GM21717 (cell line): Measurements from ENCODE around the gene DPP4.

ENCODE experiments used
- ATAC-seq: cut with Tn5 transposase; IDR thresholded peaks from one replicate; pipeline ENCODE4 v1.9.1; 2021; ENCODE audit warnings: mild to moderate bottlenecking, moderate library complexity; ENCODE audit not compliant: unreplicated experiment

DPP4 gene

DNA sequence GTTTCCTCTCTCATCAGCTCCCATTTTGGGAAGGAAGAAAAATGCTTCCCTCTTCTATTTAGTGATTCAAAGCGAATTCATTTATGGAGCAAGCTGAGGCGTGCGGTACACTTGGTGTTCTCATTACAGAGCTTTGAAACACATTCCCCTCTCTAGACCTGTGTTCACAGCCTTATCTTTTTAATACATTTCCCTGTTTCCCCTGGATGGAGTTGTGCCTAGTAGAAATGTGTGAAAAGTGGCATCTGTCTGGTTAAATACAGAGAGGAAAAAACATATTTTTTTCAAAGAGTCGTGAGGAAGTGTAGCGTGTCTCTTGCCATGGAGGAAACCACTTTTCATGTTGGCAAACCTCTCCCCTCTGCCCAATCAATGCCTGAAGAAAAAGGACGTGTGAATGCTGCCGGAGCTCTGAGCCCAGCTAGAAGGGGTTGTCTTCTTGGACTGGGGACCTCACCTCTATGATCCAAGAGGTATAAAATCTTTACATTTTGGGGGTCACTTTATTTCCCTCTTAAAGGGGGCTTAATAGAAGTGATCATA lies 52.4 kb downstream of the DPP4 start:
- no peak for ATAC-seq

DNA sequence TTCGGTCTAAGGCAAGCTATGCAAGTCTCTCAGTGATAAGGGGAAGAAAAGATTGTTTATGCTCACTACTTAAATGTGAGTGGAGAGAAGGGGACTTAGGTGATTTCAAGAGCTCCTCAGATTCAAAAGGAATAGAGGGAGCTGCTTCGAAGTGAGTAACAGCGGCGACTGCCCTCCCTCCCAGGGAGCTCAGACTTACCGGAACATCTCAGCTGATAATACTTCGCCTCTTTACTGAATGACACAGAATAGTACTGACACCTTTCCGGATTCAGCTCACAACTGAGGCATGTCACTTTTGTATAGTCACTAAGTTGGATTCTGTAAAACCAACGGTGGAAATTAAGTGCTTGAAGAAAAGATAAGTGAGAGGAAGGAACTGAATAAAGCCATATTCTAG lies 55.5 kb downstream of the DPP4 start:
- no peak for ATAC-seq

DNA sequence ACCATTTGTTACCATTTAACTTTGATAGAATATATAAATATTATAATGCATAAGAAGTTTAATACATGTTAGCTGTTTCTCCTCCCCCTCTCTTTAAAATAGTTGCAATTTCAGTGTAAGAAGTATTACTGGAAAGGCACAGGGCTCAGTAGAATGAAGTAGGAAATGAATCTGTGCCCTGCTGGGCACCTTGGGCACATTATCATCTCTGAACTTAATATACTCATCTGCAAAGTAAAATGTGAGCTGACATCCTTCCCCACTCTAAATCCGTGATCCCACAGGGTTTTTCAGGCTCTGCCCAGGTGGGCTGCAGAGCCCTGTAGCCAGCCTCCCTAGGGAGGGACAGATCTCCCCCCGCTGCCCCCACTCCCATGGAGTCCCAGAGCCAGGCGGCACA lies 56.8 kb downstream of the DPP4 start:
- ATAC-seq: no peak

DNA sequence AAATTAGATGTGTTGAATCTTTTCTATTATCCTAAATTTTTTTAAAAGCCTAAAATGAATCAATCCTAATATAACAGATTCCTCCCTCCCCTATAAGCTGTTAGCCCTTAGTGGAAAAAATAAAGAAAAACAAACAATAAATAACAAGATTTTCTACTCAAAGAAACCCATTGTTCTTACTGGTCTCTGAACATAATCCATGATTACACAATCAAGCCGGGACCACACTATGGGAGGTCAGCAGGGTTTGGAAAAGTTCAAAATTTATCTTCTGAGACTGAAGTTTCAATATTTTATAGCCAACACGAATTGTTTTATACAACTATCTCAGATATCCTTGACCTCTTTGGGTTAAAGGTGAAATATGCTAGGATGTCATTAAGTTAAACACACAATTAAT lies 57.9 kb downstream of the DPP4 start:
- no peak for ATAC-seq

DNA sequence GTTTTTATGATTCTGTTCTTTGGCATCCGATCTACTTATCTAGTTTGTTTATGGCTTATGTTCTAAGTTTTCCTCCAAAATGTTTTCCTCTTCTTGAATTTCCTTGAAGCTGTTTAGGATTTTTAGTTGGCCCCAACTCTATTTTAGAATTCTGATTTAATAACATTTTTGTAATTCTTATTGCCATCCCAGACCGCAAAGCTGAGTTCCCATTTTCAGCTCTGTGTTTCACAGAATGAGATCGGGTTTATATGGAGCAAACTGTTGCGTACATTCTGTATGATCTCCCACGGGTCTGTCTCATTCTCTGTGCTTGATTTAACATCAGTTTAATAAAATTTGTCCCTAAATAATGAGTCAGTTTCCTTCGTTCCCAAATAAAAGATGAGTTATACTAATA lies 59.3 kb downstream of the DPP4 start:
- no peak for ATAC-seq

DNA sequence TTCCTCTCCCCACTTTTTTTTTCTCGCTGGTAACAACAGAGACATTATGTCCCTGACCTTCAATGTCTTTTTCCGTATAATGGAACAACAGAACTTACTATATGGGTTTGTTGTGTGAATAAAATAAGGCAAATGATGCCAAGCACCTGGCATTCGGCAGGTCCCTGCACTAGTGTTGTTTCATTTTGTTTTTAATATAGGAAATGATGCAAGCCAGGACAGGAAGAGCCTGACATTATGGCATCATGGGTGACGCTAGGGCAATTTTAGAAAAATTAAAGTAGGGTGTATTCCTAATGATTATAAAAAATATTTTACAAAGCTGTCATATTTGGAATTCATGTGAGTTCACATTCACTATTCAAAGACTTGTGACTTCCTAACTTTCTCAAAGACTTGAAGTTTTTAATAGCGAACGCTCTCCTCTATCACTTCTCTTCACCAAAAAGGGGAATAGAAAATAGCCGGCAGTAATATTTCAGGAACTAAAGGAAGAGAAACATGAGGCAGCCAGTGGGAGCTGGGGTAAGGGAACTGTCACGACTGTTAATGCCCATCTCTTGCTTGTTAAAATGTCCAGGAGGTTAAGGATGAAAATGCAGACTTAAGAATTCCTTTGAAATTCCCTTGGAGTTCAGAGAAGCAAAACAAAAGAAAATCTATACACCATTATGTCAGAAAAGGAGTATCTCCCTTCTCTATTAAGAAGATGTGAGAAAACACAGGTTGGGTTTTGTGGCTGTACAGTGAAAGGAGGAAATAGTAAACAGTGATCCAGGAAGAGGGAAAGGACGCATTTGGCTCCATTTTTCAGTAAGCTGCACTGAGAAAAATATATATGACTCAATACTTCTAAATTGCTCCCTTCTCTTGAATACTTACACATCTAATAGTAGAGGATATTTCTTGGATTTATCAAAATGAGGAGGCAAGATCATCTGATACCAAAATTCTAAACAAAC lies 60.2 kb downstream of the DPP4 start:
- ATAC-seq: no peak

DNA sequence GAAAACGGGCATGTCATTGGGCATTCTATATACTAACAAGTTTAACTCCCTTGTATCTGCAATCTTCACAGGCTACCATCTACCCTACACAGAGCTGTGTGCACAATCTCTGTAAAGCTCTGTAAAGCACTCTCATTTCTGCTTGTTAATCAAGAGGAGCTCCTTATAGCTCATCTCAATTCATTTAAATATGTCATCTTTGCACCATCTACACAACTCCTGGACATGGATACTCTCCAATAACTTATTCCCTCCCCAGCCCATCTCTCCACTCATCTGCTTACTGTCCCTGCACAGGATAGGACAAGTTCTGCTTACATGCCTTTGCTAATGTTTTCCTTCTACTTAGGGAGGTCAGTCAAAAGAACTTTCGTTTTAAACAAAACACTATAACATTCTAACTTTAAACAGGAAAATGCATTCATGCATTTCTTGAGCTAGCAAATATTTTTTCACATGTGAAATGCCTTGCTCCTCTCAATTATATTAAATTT lies 61.4 kb downstream of the DPP4 start:
- ATAC-seq: no peak

DNA sequence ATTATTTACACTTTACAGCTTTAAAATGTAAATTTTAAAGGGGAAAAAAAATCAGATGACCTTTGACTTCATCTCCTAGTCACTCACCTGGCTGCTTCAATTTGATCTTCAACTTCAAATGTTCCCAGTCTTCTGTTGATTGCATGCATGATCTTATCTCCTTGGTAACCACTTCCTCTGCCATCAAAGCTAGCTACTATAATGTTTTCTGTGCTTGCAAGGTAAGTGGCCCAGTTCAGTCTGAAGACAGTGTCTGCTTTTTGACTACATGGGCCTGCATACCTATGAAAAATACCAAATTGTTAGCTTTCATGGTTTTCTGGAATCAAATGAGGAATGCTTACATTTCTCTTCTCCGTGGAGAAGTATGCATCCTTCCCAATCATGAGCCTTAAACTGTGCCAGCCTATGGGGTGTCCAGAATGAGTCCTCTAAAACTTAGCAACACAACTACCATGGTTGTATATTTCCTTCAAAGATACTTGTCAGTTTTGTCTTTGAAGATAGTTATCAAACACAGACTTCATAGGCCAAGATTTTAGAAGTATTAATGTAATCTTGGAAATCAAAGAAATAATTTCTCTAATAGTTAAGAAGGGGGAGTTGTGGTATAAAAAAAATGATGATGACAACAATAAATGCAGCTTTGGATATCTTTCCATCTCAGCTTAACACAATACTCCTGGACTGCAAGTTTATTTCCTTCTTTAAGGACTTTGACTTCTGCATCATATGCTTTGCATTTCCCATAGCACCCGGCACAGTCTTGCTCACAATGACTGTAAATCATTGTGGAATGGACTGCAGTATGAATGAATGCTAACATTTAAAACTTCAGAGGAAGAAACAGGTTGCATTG lies 62.1 kb downstream of the DPP4 start:
- no peak for ATAC-seq

DNA sequence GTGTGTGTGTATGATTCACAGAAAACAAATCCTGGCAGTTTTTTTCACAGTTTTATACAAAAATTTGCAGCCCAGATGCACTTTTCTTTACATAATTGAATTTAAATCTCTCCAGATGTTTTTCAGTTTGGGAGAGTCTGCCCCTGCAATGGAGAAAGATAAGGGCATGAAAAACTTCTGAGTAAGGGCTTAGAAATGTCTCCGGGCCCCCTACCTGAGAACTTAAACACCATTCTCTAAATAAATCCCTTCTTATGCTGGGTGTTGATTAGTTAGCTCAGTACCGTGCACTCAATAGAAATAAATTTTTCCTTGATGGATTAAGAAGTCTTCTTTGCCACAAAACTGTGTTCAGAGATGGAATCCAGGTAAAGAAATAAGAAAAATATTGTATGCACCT lies 64.5 kb downstream of the DPP4 start:
- ATAC-seq: no peak

DNA sequence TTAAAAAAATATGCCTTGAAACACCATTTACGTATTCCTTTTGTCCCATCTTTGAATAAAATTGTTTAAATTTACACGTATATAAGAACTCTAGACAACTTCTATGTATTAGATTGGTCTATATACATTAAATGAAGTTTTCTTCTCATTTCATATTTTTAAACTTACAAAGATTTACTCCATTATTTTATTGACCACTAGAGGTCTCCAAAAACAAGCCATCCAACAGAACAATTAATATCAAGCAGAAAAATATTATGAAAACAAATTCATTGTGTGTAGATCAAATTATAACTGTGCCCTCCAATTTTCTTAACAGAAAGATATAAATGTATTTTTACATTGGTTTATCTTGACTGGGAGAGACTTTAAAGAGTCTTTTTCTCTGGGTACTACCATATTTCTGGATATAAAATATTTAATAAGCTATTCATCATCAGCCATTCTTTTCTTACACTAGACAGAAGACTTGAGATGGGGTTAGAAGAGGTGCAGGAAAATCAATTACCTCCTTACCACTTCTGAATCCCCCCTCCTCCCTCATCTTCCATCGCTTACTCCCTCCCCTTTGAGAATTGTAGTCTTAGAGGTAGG lies 66.5 kb downstream of the DPP4 start:
- no peak for ATAC-seq

DNA sequence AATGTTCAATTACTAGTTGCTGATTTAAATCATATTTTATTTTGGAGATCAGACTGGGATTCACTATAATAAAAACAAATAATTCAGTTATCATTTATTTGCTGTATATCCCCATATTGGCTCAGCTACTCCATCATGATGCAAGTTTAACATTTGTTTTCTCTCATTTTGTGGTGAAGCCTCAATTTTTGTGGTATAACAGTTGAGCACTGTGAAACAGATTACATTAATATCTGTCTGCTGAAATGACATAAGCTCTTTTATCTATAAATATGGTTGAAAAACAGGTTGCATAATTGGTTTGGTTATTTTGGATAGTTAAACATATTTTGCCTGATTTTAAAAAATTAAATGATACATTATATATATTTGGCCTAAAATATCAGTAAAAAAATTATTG lies 67.7 kb downstream of the DPP4 start:
- no peak for ATAC-seq

DNA sequence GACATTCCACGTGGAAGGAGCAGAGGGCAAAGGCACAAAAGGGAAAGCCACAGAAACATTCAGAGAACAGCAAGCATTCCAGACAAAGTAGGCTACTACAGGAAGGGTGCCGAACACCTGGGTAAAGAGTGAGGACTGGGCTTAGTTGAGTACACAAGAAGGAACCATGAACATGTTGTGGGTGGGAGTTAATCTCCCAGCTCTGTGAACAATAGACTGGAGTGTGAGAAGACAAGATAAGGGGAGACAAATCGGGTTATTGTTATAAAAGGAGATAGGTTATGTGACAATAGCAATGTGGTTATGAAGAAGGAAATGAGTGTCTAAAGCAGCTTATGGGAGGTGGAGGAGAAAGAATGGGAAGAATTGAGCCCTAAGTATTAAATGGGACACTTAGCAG lies 70.0 kb downstream of the DPP4 start:
- ATAC-seq: no peak

DNA sequence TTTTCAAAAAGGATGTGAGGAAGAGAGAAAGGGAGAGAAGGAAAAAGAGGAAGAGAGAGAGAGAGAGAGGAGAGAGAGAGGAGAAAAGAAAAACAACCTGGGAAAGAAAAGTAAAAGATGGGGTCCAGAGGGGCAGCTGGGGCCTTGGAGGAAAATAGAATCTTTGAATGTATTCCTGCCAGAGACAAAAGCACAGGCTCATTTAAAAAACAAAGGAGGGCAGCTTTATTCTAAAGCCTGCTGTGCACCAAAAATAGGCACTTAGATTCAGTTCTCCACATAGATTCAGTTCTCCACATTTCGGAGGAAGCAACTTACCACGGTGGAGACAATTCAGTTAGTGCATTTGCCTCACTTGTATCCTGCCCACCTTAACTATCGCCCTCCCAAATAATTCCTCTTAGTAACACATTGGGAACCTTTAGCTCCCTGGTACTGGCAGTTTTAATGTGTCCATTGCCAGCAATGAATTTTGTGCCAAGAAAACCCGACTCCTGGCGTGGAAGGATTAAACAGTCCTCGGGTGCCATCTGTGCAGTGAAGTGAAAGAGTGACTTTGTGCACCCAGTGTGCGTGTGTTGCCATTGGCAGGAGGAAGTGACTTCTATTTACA lies 71.3 kb downstream of the DPP4 start:
- no peak for ATAC-seq

DNA sequence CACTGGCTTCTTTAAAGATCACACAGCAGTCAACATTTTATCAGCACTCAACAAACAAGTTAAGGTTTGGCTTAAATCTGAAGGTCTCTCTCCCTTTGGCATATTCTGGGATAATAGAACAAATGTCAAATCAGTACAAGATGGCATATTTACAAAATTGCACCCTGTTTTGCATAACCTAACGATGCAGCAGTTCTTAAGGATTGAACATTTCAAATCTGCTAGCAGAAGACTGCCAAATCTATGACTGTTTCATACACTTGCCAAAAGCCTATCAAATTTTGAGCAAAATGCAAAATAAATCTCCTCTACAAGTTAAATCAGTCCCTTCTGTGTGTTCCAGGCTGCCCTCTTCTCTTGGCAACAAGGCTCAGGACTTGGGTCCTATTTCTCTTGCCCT lies 73.6 kb downstream of the DPP4 start:
- ATAC-seq: no peak

DNA sequence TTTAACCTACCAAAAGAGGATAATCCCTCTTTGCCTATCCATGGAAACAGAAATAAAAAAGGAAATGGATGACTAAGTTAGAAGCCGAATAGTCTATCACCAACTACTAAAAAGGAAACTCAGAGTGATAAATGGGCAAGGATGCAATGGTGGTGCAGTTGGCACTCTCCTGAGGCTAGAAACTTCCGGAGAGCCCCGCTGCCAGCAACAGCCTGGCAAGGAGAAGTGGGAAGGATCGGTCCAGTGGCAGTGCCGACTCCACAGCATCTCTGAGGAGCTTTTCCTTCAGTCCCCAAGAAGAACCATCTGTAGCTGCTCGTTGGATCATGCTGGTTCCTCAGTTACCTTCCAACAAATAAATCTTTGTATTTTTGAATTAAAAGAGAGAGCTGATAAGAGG lies 74.7 kb downstream of the DPP4 start:
- no peak for ATAC-seq

DNA sequence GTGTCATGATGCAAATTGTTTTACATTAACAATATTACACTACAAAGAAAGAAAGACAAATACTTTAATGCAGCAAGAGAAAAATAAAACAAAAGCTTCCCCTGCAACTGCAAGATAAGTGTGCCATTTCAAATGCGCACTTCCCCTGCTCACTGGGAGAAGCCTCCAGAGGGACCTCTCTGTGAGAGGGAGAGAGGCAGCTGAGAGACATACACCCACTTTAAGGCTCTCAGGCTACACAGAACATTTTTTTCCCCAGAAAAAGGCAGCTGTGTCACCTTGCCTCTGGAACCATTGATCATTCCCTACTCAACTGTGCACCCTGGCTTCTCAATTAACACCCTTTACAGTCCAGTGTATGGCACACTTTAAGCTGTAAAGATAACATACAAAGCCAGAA lies 75.2 kb downstream of the DPP4 start:
- no peak for ATAC-seq

DNA sequence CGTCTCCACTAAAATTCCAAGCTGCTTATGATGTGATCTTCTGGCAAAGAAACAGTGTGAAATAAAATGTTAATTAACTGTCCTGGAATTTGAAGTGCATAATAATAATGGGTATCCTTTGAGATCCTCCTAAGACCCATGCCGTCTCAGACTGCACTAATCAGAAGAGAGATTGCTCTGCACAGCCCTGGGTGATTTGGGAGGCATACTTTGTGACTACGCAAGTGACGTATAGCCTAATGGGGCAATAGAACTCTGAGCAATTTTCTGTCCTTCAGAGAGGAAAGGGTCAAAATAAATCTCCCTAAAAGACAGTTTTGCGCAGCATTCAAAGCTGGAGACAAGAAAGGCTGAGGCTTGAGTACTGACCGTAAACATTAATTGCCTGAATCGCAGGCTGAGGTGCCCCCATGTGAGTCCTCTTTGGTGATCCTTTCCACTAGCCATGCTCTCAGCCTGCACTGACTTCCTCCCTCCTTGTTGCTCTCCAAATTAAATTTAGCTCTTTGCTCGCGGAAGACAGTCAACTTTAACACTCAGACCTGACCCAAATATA lies 76.0 kb downstream of the DPP4 start:
- no peak for ATAC-seq

DNA sequence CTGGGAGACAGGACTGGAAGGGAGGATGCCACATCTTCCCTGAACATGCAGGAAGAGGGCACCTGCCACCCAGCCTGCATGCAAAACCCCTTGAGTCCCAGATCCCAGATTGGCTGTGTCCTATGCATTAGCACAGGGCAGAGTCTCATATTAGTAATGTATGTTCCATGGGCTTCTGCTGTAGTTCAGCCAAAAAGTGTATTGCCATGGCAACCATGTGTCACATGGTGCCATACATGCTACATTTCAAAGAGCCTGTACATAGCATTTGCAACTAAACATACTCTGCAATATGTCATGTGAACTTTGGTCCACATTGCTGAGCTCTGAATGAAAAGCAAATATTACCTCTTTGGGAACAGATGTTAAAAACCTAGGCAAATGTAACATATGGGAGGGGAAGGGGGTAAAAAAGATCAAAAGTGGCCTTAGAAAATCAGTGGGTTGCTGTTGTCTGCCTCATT lies 78.4 kb downstream of the DPP4 start:
- ATAC-seq: no peak

DNA sequence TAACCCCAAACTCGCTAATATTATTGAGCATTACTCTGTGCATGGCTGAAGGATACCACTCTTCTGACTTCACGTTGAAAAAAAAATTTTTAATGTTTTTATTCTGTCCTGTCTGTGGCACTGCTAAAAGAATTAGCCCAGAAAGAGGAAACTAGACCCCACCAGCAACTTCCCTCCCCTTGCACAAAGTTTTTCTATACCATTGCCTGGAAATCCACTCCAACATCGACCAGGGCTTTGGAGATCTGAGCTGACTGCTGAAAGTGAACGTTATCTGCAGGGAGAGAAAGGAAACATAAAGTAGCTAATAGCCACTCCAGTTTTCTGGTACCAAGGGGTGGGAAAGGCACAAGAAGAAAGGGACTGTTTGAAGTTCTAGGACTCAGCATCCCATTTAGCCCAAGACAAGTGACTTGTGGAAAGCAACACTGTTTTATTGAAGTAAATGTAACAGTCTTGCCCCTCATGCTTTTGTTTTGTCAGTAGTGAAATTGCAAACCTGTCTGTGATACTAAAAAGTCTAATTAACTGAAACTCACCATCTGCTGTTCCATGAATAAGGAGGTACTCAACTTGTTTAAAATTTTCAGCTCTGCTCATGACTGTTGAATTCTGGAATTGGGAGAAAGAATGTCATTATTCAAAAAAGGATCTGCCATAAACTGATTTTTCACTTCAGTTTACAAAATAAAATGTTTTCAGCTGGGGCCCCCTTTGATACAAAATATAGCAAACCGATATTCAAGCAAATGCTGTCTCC lies 79.1 kb downstream of the DPP4 start:
- ATAC-seq: no peak

DNA sequence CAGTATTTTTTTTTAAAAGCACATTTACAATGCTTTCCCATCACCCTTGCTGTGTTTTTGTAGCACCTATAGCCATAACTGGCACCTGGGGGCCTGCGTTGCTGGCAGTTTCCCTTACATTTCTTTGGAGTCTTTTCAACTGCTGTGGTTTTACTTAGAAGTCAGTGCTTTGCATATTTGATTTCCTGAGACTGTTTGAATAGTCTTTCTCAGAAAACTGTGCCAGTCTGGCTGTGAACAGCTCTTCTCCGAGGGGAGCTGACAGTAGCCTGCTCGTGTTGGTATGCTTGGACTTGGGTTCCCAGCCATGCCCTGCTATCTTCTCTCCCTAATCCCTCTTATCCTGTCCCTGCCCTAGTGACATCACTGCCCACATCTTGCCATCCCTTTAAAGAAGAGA lies 81.5 kb downstream of the DPP4 start:
- ATAC-seq: peak; percentile 83
